ENCODE data around the gene MAPK8IP2.

Gene MAPK8IP2

GRCh38 chr22:50576070-50576469 is 24.5 kb upstream of the MAPK8IP2 start:
- no peak for DNase-seq

DNA sequence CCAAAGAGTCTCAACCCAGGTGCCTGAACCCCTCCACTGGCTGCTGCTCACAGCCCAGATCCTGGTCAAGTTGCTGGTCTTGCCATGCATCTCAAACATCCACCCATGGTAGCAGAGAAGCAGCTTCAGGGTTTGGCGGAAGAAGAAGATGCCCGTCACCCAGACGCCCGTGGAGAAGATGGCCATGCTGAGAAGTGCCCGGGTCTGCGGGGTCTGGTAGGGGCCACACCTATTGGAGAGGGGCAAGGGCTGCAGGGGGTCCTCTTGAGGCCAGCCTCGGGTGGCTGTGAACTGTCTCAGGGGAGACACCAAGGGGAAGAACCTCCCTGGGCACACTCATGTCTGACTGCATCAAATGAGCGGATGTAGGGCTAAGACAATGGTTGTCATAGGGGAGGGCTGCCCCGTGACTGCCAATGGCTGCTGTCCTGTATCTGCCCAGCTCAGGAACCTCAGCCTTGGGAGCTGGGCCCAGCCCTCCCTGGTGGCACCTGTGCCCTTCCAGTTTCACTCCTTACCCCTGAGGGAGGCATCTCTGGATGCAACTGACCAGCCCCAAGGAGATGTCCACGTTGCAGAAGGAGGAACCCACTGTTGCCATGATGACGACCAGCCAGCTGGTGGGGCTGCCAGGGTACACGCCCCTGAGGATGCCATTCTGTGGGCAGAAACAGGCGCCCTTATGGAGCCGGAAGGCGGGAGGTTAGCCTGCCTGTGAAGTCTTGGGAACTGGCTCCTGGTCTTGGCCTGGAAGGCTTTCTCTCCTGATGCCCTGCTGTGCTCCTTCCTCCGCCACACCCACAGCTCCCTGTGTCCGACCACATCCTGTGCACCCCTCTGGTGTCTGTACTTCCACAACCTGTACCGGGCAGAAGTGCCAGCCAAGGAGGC is 23.5 kb upstream of the MAPK8IP2 start:
- no peak for DNase-seq

DNA sequence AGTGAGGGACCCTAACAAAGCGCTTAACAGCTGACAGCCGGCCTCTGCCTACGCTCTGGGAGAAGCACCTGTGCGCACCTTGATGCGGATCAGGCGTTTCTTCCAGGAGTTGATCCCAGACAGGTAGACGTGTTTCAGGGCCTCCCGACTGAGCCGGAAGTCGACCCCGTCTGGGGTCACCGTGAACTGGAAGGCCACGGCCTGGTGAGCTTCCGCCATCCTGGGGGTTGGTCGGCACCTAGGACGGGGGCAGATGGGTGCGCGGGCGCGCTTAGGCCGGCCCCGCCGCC is 23.0 kb upstream of the MAPK8IP2 start:
- no peak for DNase-seq

DNA sequence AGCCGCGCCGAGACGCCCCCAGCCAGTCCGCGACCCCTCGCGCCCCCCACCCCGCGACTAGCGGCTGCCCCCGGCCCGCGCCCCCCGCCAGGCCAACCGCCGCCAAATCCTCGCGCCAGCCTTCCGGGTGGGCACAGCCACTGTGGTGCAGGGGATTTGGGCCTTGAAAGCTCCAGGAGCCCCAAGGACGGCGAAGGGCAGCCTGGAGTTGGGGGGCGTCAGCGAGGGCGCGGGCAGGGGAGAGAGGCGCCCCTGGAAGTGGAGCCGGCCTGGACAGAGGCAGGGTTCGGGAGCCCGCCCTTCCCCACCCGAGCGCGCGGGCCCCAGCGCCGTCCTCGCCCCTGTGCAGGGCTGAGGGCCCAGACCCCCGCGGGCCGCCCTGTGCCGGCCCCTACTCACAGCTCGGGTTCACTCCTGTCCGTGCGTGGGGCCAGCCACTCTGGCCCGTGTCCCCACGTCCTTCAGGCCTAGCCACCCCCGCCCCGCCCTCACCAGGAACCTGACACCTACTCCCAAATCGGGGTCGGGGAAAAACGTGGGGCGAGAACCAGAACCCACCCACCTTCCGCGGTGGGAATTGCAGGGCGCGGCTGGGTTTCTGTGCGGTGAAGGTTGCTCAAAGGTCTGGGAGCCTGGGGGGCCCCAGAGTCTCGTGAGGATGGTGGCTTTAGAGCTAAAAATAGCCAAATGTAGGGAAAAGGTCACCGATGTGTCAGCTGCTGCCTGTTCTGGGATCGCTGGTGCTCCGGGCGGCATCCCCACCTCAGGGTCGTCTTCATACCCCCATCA is 22.4 kb upstream of the MAPK8IP2 start, which contains the start of gene CPT1B:
Gene CPT1B (minus strand): TSS at position 441 of the 789 bp plus-strand sequence. CDS start 512 bp downstream, outside the sequence.
- DNase-seq, result no peak

DNA sequence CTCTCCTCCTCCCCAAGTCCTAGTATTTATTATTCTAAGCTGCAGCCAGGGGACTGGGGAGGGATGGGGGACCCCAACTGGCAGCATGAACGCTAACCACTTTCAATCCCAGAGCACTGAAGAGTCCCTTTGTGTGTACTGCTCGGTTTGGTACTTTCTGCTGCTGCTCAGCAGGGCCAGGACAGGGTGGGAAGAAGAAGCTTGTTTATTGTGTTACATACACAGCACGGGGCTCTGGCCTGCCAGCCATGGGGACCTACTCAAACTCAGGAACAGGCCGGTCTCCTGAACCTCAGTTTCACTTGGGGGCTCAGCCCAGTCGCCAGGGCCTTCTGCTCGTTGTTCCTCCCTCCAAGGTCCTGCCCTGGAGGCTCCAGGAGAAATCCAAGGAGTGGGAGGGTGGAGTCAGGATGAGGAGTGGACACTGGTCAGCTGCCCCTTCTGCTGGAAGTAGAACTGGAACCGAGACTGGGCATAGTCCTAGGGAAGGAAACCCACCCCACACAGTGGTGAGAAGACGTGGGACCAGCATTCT is 21.8 kb upstream of the MAPK8IP2 start:
- DNase-seq, result no peak

- DNase-seq, result no peak
Measured at GRCh38 chr22:50579752-50580151, 20.8 kb upstream of the MAPK8IP2 start.

DNA sequence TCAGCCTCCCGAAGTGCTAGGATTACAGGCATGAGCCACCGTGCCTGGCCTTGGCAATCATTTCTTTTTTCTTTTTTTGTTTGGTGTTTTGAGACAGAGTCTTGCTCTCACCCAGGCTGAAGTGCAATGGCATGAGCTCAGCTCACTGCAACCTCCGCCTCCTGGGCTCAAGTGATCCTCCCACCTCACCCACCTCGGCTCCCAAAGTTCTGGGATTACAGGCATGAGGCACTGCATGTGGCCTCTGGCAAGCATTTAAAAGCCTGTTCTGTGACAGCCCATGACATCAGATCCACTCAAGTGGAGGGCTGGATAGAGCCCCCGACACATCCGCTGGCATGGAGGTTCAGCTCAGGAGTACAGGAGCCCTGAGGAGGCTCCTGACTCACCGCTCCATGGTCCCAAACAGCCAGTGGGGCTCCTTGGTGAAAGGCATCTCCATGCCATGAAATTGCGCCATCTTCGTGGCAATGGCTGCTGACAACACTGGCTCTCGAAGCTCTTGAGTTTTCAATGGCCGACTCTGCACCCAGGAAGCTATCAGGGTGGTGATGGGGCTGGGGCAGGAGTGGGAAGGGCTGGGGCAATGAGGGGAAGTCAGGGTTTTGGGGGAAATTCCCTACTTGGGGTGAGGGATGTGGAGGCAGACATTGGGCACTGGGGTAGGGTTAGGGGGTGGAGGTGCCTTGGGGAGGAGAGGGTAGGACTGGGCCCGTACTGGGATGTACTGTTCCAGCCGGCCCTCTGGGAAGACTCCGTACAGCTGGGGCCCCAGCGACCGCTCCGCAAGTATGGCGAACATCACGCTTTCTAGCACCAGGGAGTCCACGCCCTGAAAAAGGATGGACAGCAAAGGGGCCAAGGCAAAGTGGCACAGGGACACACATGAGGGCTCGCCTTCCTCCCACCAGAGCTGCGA is 19.3 kb upstream of the MAPK8IP2 start:
- no peak for DNase-seq

- no peak for DNase-seq
Measured at GRCh38 chr22:50581950-50582492, 18.6 kb upstream of the MAPK8IP2 start.

- peak; percentile 98 for DNase-seq
Measured at GRCh38 chr22:50582493-50583293, 17.9 kb upstream of the MAPK8IP2 start, which contains the start of gene CHKB. Gene CHKB (minus strand): TSS chr22:50582849. CDS start chr22:50582781, 68 bp downstream.

GRCh38 chr22:50583294-50583861 is 17.2 kb upstream of the MAPK8IP2 start:
- no peak for DNase-seq

DNA sequence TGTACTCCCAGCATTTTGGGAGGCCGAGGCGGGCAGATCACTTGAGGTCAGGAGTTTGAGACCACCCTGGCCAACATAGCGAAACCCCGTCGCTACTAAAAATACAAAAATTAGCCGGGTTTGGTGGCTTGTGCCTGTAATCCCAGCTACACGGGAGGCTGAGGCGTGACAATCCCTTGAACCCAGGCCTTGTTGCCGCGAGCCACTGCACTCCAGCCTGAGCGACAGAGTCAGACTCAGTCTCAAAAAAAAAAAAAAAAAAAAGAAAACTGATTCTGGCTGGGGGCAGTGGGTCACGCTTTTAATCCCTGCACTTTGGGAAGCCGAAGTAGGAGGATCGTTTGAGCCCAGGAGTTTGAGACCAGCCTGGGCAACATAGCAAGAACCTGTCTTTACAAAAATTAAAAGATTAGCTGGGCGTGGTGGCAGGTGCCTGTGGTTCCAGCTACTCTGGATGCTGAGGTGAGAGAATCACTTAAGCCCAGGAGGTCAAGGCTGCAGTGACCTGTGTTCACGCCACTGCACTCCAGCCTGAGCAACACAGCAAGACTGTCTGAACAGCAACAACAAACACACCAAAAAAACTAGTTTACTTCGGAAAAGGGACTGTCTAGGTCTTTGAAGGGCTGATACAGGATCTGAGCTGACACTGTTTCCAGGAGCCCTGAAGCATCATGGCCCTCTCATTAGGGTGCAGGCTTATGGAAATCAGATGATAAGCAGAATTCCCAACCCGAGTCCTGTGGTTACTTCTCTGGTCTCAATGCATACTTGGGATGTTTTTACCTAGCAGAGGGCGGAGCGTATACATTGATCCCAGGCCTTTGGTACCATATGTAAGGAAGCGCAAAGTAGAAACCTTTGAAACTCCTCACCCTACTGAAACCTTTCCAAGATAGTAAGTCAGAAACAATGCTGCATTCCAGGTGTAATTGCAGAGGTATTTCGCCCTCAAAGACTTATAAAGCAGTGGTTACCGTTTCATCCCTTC is 16.2 kb upstream of the MAPK8IP2 start:
- no peak for DNase-seq

DNA sequence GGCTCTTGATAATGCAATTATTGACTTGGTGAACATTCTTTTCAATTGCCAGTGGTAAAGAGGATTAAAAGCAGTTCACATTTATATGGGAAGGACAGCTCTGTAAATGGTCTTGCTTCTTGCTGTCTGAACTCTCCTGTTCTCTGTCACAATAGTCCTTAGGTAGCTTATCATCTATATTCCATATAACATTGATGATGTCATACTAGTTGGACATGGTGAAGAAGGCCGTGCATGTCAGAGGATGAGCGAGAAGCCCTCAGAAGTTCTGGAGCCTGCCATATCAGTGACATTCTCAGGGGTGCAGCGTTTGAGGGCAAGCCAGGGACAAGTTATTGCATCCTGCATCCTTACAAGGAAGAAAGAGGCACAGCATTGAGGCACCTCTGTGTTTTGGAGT is 15.4 kb upstream of the MAPK8IP2 start:
- no peak for DNase-seq

DNA sequence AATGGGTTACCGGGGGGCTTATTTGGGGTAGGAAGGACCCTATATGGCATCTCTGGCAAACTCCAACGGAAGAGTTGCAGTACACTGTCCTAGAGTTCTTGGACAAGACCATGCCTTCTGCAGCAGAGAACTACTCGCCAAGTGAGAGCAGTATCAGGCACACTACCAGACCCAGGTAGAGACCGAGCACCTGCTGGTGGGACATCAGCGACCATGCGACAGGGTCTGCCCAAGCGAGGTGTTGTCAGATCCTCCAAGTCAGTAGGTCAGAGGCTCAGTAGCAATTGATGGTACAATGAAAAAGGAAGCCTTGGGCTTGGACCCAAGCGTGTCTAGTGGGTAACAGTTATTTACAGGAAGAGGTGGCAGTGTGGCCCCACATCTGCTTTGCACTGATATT is 14.8 kb upstream of the MAPK8IP2 start:
- no peak for DNase-seq

GRCh38 chr22:50586416-50586815 is 14.2 kb upstream of the MAPK8IP2 start:
- no peak for DNase-seq

- DNase-seq, result no peak
Measured at GRCh38 chr22:50587407-50587806, 13.2 kb upstream of the MAPK8IP2 start.

GRCh38 chr22:50595189-50595588 is 5.4 kb upstream of the MAPK8IP2 start:
- no peak for DNase-seq

DNA sequence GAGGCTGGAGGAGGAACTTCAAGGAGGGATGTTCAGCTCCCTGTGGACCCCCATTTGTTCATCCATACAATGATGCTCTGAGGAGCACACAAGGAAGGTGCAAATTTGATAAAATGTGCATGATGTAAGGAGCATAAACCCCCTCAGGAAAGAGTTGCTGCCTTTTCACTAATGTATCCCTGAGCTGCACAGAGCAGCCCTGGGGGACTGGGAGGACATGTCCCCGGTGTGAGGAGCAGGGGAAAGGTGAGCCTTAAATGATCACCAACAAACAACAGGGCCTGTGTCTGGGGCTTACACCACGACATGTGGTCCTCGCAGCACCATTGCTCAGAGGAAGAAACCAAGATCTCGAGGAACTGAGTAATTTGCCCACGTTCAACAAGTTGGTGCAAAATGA is 3.5 kb upstream of the MAPK8IP2 start:
- no peak for DNase-seq

DNA sequence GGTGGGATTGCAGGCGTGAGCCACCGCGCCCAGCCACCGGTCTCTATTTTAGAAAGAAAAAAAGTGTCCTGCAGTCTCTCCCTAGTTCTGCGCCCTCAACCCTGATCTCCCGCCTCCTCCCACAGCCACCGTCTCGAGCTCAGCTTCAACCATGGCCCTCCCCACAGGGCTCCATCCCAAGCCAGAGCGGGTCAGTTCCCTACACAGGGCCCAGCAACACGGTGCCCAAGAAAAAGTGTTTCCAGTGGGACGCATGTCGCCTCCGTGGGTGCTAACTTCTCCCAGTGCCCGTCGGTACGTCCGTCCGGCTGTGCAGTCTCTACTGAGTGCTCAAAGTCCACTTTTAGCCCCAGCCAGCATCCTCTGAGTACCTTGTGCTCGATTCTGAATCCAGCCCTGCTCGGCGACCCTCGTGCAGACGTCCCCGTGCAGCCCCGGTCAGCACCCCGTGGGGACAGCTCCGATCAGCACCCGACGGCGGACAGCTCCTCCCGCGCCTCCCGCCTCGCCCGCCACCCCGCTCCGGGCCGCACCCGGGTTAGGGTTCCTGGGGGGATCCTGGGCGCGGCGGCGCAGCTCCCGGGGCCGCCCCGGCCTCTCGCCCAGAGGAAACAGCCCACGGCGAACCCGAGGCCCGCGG is 657 bp upstream of the MAPK8IP2 start:
- DNase-seq, result no peak

- DNase-seq, result no peak
Measured at GRCh38 chr22:50600967-50601668, 525 bp downstream of the MAPK8IP2 start.

Measured in NCI-H1105 (cell line).